IMR-90 (cell line): ENCODE results near the gene SMARCA5. TPM values are rescaled to one million over a fixed set of nuclear protein-coding genes. Genes with fewer than 3 reads are reported as not detected.
A peak's percentile ranks its signal among the peaks of the same experiment; 100 is the strongest.

Experiments used
- ATAC-seq: fragments of 200-7000 bp; cut with Tn5 transposase; 2 replicates; pipeline ENCODE4 v1.9.1; 2020; ENCODE audit warnings: low read depth, mild to moderate bottlenecking, moderate library complexity
- BruUV-seq: library from RNA; stranded (reverse); fragments of 400-500 nt; replicated peaks from 2 replicates; lab custom pipeline; 2021; lab: Mats Ljungman, UMichigan
- CTCF ChIA-PET: fragments of 300-600 bp; formaldehyde crosslinking; extraction: SDS; loops from one replicate; lab custom pipeline; 2021; ENCODE audit warnings: antibody characterized with exemption; lab: Yijun Ruan, JAX
- POLR2A ChIA-PET: fragments of 300-600 bp; sonication (Branson Sonifier 250); formaldehyde crosslinking; loops from one replicate; lab custom pipeline; 2022; ENCODE audit warnings: antibody characterized with exemption; ENCODE audit not compliant: unreplicated experiment; lab: Charles Lee
- DNase-seq: peaks from one replicate; pipeline ENCODE4 v3.0.0; 2013
- H2AFZ ChIP-seq: replicated peaks from 2 replicates; pipeline ENCODE3; 2013; ENCODE audit warnings: low read length, mild to moderate bottlenecking; ENCODE audit not compliant: poor library complexity
- H2AK5ac ChIP-seq: 2 replicates; pipeline ENCODE4 v1.6.1; 2013; ENCODE audit warnings: low read depth, low read length, inconsistent platforms
- H2AK9ac ChIP-seq: replicated peaks from 2 replicates; pipeline ENCODE3; 2013; ENCODE audit warnings: mild to moderate bottlenecking, low read depth, low read length, moderate library complexity; ENCODE audit not compliant: poor library complexity
- H2BK120ac ChIP-seq: 2 replicates; pipeline ENCODE4 v1.6.1; 2013; ENCODE audit warnings: low read depth, low read length, inconsistent platforms
- H2BK15ac ChIP-seq: 3 replicates; pipeline ENCODE4 v1.6.1; 2013; ENCODE audit warnings: low read depth, low read length, inconsistent platforms
- H2BK20ac ChIP-seq: 2 replicates; pipeline ENCODE4 v1.6.1; 2013; ENCODE audit warnings: low read depth, mild to moderate bottlenecking, inconsistent platforms, low read length, moderate library complexity
- H2BK5ac ChIP-seq: 2 replicates; pipeline ENCODE4 v1.6.1; 2013; ENCODE audit warnings: mild to moderate bottlenecking, low read depth, low read length, inconsistent platforms; ENCODE audit not compliant: poor library complexity, severe bottlenecking
- H3K14ac ChIP-seq: replicated peaks from 2 replicates; pipeline ENCODE4 v1.6.1; 2013; ENCODE audit warnings: low read depth, low read length, inconsistent platforms
- H3K18ac ChIP-seq: 2 replicates; pipeline ENCODE4 v1.6.1; 2013; ENCODE audit warnings: low read depth, low read length, control low read depth
- H3K23ac ChIP-seq: 2 replicates; pipeline ENCODE4 v1.6.1; 2013; ENCODE audit warnings: low read depth, low read length, inconsistent platforms
- H3K27ac ChIP-seq: 2 replicates; pipeline ENCODE4 v1.5.1; 2013; ENCODE audit warnings: mild to moderate bottlenecking, control low read depth, low read length; ENCODE audit not compliant: insufficient read depth
- H3K27me3 ChIP-seq: 2 replicates; pipeline ENCODE4 v1.6.1; 2013; ENCODE audit warnings: low read length; ENCODE audit not compliant: control insufficient read depth, insufficient read depth
- H3K36me3 ChIP-seq: 2 replicates; pipeline ENCODE4 v1.6.1; 2013; ENCODE audit warnings: low read length, mixed read lengths; ENCODE audit not compliant: control insufficient read depth, insufficient read depth
- H3K4ac ChIP-seq: 2 replicates; pipeline ENCODE4 v1.6.1; 2013; ENCODE audit warnings: low read depth, low read length, inconsistent platforms
- H3K4me1 ChIP-seq: 2 replicates; pipeline ENCODE4 v1.6.1; 2013; ENCODE audit warnings: low read length, mixed read lengths; ENCODE audit not compliant: control insufficient read depth, insufficient read depth
- H3K4me2 ChIP-seq: 2 replicates; pipeline ENCODE4 v1.6.1; 2013; ENCODE audit warnings: low read depth, mild to moderate bottlenecking, control low read depth, low read length, moderate library complexity
- H3K4me3 ChIP-seq: 2 replicates; pipeline ENCODE4 v1.5.1; 2013; ENCODE audit warnings: low read depth, mild to moderate bottlenecking, control low read depth, low read length, moderate library complexity; ENCODE audit not compliant: insufficient read depth
- H3K56ac ChIP-seq: 2 replicates; pipeline ENCODE4 v1.6.1; 2013; ENCODE audit warnings: low read length, inconsistent platforms; ENCODE audit not compliant: insufficient read depth; ENCODE audit errors: extremely low read depth
- H3K79me1 ChIP-seq, 2 experiments: 2 replicates each; pipeline ENCODE4 v1.6.1; 2013; ENCODE audit warnings: low read length in 2 of 2, inconsistent platforms in 1 of 2, low read depth in 1 of 2
- H3K9ac ChIP-seq: 2 replicates; pipeline ENCODE4 v1.6.1; 2013; ENCODE audit warnings: low read depth, low read length, control low read depth
- H3K9me1 ChIP-seq: 2 replicates; pipeline ENCODE4 v1.6.1; 2013; ENCODE audit warnings: low read length, inconsistent platforms; ENCODE audit not compliant: insufficient read depth
- H3K9me3 ChIP-seq: 2 replicates; pipeline ENCODE4 v1.6.1; 2013; ENCODE audit warnings: low read length; ENCODE audit not compliant: control insufficient read depth, insufficient read depth
- H4K20me1 ChIP-seq: 2 replicates; pipeline ENCODE4 v1.6.1; 2013; ENCODE audit warnings: low read length, inconsistent platforms; ENCODE audit not compliant: insufficient read depth
- H4K5ac ChIP-seq: 2 replicates; pipeline ENCODE4 v1.6.1; 2013; ENCODE audit warnings: mild to moderate bottlenecking, low read depth, low read length, control low read depth
- H4K8ac ChIP-seq, 2 experiments: 2 replicates each; pipeline ENCODE4 v1.6.1; 2013; ENCODE audit warnings: low read depth in 2 of 2, low read length in 2 of 2, control low read depth in 1 of 2, inconsistent platforms in 1 of 2
- H4K91ac ChIP-seq: 2 replicates; pipeline ENCODE4 v1.6.1; 2013; ENCODE audit warnings: low read depth, low read length, inconsistent platforms; ENCODE audit not compliant: insufficient read depth
- CHD1 ChIP-seq: IDR thresholded peaks from 2 replicates; pipeline ENCODE4 v1.6.1; 2012; ENCODE audit warnings: low read depth, low read length, improper control_type of control experiment
- WGBS, 2 experiments: methylation state at CpG; one replicate each; pipeline versions ENCODE4 v1.1.5 to v1.1.7; 2013; ENCODE audit warnings: missing lambda C conversion rate in 2 of 2; ENCODE audit not compliant: insufficient read length in 1 of 2; ENCODE audit errors: extremely low coverage in 2 of 2; 5-methylcytosine and 5-hydroxymethylcytosine counted together
- dilution Hi-C: fragments of 300-500 bp; cut with HindIII; formaldehyde crosslinking; loops from one replicate; pipeline ENCODE4 v1.14.3; 2018; ENCODE audit warnings: low sequenced_read_pairs; ENCODE audit not compliant: unreplicated experiment
- in situ Hi-C: fragments of 300-500 bp; cut with MboI; formaldehyde crosslinking; loops from 3 replicates; pipeline ENCODE4 v1.14.3; 2019; ENCODE audit warnings: low sequenced_read_pairs, inconsistent platforms, mixed read lengths
- intact Hi-C: fragments of 100-400 bp; cut with micrococcal nuclease; formaldehyde crosslinking; loops from 2 replicates; pipeline ENCODE4 v1.10.0; 2022
- polyA plus RNA-seq, 3 experiments: library from polyadenylated mRNA; depleted of rRNA; stranded (reverse); fragments of >200 nt; gene quantifications; 2 replicates each; pipeline ENCODE4 v1.2.3, GENCODE V29; 2012; ENCODE audit warnings: low replicate concordance in 1 of 3
- total RNA-seq: library from RNA; depleted of rRNA; stranded (reverse); fragments of >200 nt; gene quantifications from 2 replicates; pipeline ENCODE4 v1.2.3, GENCODE V29; 2012
- TF ChIP-seq, protein P1 (sequence below): conservative IDR thresholded peaks from 2 replicates; pipeline ENCODE4 v1.5.1; 2012; ENCODE audit warnings: mild to moderate bottlenecking, low read depth, low read length, improper control_type of control experiment

Gene SMARCA5
- total and polyA plus RNA-seq, 2 of the 4 experiments (the other 2 are of a cell fraction), result 11.5 to 14.7 TPM

DNA sequence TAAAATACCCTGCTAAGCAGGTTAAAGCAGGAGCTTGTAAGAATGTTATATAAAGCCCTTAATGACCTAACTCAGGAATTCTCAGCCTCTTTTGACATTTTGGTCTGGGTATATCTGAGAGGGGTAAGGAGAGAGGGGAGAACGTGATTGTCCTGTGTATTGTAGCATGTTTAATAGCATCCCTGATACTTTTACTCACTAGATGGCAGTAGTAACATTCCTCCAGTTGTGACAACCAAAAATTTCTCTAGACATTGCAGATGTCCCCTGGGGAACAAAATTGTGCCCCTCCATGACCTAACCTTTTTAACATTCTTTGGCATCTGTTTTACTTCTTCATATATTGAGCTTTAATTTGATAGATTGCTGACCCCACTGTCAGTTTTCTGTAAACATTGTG, 17.9 kb downstream of the SMARCA5 start:
- BruUV-seq, result no TSS peak
- Histone ChIP-seq H3K9ac (no peak overlapping the region), H2AK5ac (no peak overlapping the region), H3K18ac (no peak overlapping the region), H3K56ac (no peak overlapping the region), H2BK120ac (no peak overlapping the region), H3K4me3 (no peak overlapping the region), H3K14ac (no peak overlapping the region), H3K9me1 (no peaks in the 10 kb centered on the region), H4K20me1 (peaks cover 3% of the 10 kb centered on the region; the same call in 1 of the 2 replicates), H2BK20ac (no peak overlapping the region), H4K91ac (no peak overlapping the region), H3K27ac (no peak overlapping the region), H4K8ac (no peak overlapping the region), H3K4me2 (no peak overlapping the region), H3K9me3 (no peaks in the 10 kb centered on the region), H4K5ac (no peak overlapping the region), H3K23ac (no peak overlapping the region), H2AK9ac (no peak overlapping the region), H3K4ac (no peak overlapping the region), H3K27me3 (no peaks in the 10 kb centered on the region), H3K36me3 (peaks cover 35% of the 10 kb centered on the region), H2AFZ (no peak overlapping the region), H3K79me1 (peaks cover 5 to 25% of the 10 kb centered on the region in 2 experiments; a peak in 3 of 4 replicates), H2BK15ac (no peak overlapping the region), H3K4me1 (peaks cover 6% of the 10 kb centered on the region), H2BK5ac (no peak overlapping the region)
- dilution Hi-C loops, result no loop called here
- in situ Hi-C loops, result loop anchor here (25.0 kb wide), 1 partner anchor 1581 kb away; no protein-coding TSS in a partner anchor
- intact Hi-C loops, result no loop called here
- TF ChIP-seq CHD1, result no peak
- TF ChIP-seq, protein P1, sequence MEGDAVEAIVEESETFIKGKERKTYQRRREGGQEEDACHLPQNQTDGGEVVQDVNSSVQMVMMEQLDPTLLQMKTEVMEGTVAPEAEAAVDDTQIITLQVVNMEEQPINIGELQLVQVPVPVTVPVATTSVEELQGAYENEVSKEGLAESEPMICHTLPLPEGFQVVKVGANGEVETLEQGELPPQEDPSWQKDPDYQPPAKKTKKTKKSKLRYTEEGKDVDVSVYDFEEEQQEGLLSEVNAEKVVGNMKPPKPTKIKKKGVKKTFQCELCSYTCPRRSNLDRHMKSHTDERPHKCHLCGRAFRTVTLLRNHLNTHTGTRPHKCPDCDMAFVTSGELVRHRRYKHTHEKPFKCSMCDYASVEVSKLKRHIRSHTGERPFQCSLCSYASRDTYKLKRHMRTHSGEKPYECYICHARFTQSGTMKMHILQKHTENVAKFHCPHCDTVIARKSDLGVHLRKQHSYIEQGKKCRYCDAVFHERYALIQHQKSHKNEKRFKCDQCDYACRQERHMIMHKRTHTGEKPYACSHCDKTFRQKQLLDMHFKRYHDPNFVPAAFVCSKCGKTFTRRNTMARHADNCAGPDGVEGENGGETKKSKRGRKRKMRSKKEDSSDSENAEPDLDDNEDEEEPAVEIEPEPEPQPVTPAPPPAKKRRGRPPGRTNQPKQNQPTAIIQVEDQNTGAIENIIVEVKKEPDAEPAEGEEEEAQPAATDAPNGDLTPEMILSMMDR, result 0 out of 2 replicates have a peak, but pooled peaks have one; percentile 23
- ATAC-seq, result peak; percentile 69
- WGBS, 2 experiments, result no CpG with 5 or more reads among the region's 1 CpG
- ChIA-PET CTCF (interaction anchor here (0.6 to 1.4 kb wide), 2 partner anchors 28 to 242 kb away, joined by 3 read pairs; no protein-coding TSS in a partner anchor), POLR2A (no interaction called here)
- peak; percentile 5 for DNase-seq
